OCI-LY7 (cell line): ENCODE results near the gene TMCC1. TPM values are rescaled to one million over a fixed set of nuclear protein-coding genes. Genes with fewer than 3 reads are reported as not detected.

Experiments used
- BruUV-seq: library from RNA; stranded (reverse); fragments of 400-500 nt; replicated peaks from 2 replicates; lab custom pipeline; 2021; lab: Mats Ljungman, UMichigan
- CTCF ChIA-PET: fragments of 300-600 bp; sonication (Branson Sonifier 250); formaldehyde crosslinking; loops from one replicate; lab custom pipeline; 2022; ENCODE audit warnings: antibody characterized with exemption; ENCODE audit not compliant: unreplicated experiment; lab: Charles Lee
- POLR2A ChIA-PET: fragments of 300-600 bp; sonication (Branson Sonifier 250); formaldehyde crosslinking; loops from one replicate; lab custom pipeline; 2022; ENCODE audit warnings: antibody characterized with exemption; lab: Charles Lee
- DNase-seq: peaks from one replicate; pipeline ENCODE4 v3.0.0-alpha.2; 2015; ENCODE audit warnings: low spot score
- H2AFZ ChIP-seq: fragments of 200-600 bp; sonication (generic), shearing (Covaris generic); 2 replicates; pipeline ENCODE4 v1.6.1; 2014; ENCODE audit warnings: mild to moderate bottlenecking, antibody characterized with exemption, low read length, moderate library complexity
- H3K27ac ChIP-seq: fragments of 200-600 bp; sonication (generic); 2 replicates; pipeline ENCODE4 v1.5.1; 2014; ENCODE audit warnings: mixed run types, low read depth, mild to moderate bottlenecking, moderate library complexity, low read length, inconsistent platforms; ENCODE audit not compliant: poor library complexity, severe bottlenecking
- H3K36me3 ChIP-seq: fragments of 200-600 bp; sonication (generic); 2 replicates; pipeline ENCODE4 v1.6.1; 2014; ENCODE audit warnings: mild to moderate bottlenecking, antibody characterized with exemption, low read length, moderate library complexity, mixed read lengths; ENCODE audit not compliant: insufficient read depth
- H3K4me1 ChIP-seq: fragments of 200-600 bp; sonication (generic); 2 replicates; pipeline ENCODE4 v1.5.1; 2014; ENCODE audit warnings: mild to moderate bottlenecking, low read length; ENCODE audit not compliant: insufficient read depth, poor library complexity, severe bottlenecking
- H3K4me2 ChIP-seq: fragments of 200-600 bp; sonication (generic); 2 replicates; pipeline ENCODE4 v1.6.1; 2014; ENCODE audit warnings: mild to moderate bottlenecking, low read length
- H3K4me3 ChIP-seq: fragments of 200-600 bp; sonication (generic); 2 replicates; pipeline ENCODE4 v1.5.1; 2014; ENCODE audit warnings: mild to moderate bottlenecking, low read depth, low read length; ENCODE audit not compliant: poor library complexity, severe bottlenecking
- H3K79me2 ChIP-seq: fragments of 200-600 bp; sonication (generic); 2 replicates; pipeline ENCODE4 v1.6.1; 2016; ENCODE audit warnings: low read depth, mild to moderate bottlenecking, low read length, moderate library complexity, mixed read lengths; ENCODE audit not compliant: insufficient read depth
- H3K9me2 ChIP-seq: fragments of 200-600 bp; sonication (generic); 2 replicates; pipeline ENCODE4 v1.6.1; 2016; ENCODE audit warnings: mild to moderate bottlenecking, low read length, mixed read lengths; ENCODE audit not compliant: insufficient read depth
- H3K9me3 ChIP-seq: fragments of 200-600 bp; sonication (generic); 2 replicates; pipeline ENCODE4 v1.6.1; 2014; ENCODE audit warnings: mild to moderate bottlenecking, mixed run types, low read length, mixed read lengths
- H4K20me1 ChIP-seq: fragments of 200-600 bp; sonication (generic); 2 replicates; pipeline ENCODE4 v1.6.1; 2014; ENCODE audit warnings: mild to moderate bottlenecking, antibody characterized with exemption, low read length, moderate library complexity, mixed read lengths; ENCODE audit not compliant: insufficient read depth
- CTCF ChIP-seq: fragments of 200-600 bp; sonication (generic); conservative IDR thresholded peaks from 2 replicates; pipeline ENCODE4 v1.5.1; 2014; ENCODE audit warnings: mild to moderate bottlenecking, antibody characterized with exemption, low read length, moderate library complexity, mixed read lengths
- EZH2phosphoT487 ChIP-seq: fragments of 200-600 bp; sonication (generic); IDR thresholded peaks from 2 replicates; pipeline ENCODE4 v1.6.1; 2018; ENCODE audit warnings: low read depth, borderline replicate concordance, mild to moderate bottlenecking, mixed run types, antibody characterized with exemption, low read length, moderate library complexity, mixed read lengths
- intact Hi-C: fragments of 100-400 bp; cut with micrococcal nuclease; formaldehyde crosslinking; loops from one replicate; pipeline ENCODE4 v1.10.0; 2022; ENCODE audit not compliant: unreplicated experiment
- total RNA-seq, 2 experiments: library from RNA; depleted of rRNA in 1 of 2; stranded (reverse); fragments of >200 nt in 1 of 2; shearing (Covaris generic) in 1 of 2; gene quantifications; 2 replicates each; pipeline ENCODE4 v1.2.3, GENCODE V29; 2014 to 2022

TMCC1 gene
- total RNA-seq, 2 experiments from 2014 or later, result 31.7 to 38.8 TPM

- no peak for TF ChIP-seq EZH2phosphoT487
- peak; percentile 84 for TF ChIP-seq CTCF
- peak; percentile 68 for DNase-seq
- POLR2A ChIA-PET, result interaction anchor here (0.6 to 1.0 kb wide), 5 partner anchors 12 to 383 kb away, joined by 3 read pairs; no protein-coding TSS in a partner anchor
- no peak overlapping the region for H3K4me3 ChIP-seq
- no peaks in the 10 kb centered on the region for H3K4me1 ChIP-seq
- H3K36me3 ChIP-seq, result no peaks in the 10 kb centered on the region
- no peak overlapping the region for H3K4me2 ChIP-seq
- CTCF ChIA-PET, result interaction anchor here (0.7 to 1.6 kb wide), 3 partner anchors 155 to 251 kb away, joined by 3 to 4 read pairs (median 3); no protein-coding TSS in a partner anchor
- intact Hi-C loops, result loop anchor here (1.0 kb wide), 2 partner anchors 61 to 156 kb away; no protein-coding TSS in a partner anchor
- no peak overlapping the region for H3K27ac ChIP-seq
- H3K9me2 ChIP-seq, result no peaks in the 10 kb centered on the region
- BruUV-seq, result no TSS peak
- H4K20me1 ChIP-seq, result no peaks in the 10 kb centered on the region
- no peak overlapping the region for H2AFZ ChIP-seq
- no peaks in the 10 kb centered on the region for H3K79me2 ChIP-seq
- H3K9me3 ChIP-seq, result no peaks in the 10 kb centered on the region
Measured at GRCh38 chr3:129942296-129942695, 48.8 kb upstream of the TMCC1 start.

GRCh38 chr3:129940086-129940485 lies 46.6 kb upstream of the TMCC1 start:
- CTCF ChIA-PET, result no interaction called here
- POLR2A ChIA-PET, result interaction anchor here (0.9 kb wide), 1 partner anchor 24 kb away, joined by 3 read pairs; no protein-coding TSS in a partner anchor

More at GRCh38 chr3:129940086-129940485, 46.6 kb upstream of the TMCC1 start:
- no peak overlapping the region for H3K4me3 ChIP-seq
- TF ChIP-seq CTCF (no peak), EZH2phosphoT487 (no peak)
- intact Hi-C loops, result no loop called here
- H3K9me2 ChIP-seq, result no peaks in the 10 kb centered on the region
- no peaks in the 10 kb centered on the region for H3K4me1 ChIP-seq
- no TSS peak for BruUV-seq
- H3K36me3 ChIP-seq, result no peaks in the 10 kb centered on the region
- no peak overlapping the region for H3K27ac ChIP-seq
- H3K79me2 ChIP-seq, result no peaks in the 10 kb centered on the region
- H2AFZ ChIP-seq, result no peak overlapping the region
- no peaks in the 10 kb centered on the region for H3K9me3 ChIP-seq
- H4K20me1 ChIP-seq, result no peaks in the 10 kb centered on the region
- no peak overlapping the region for H3K4me2 ChIP-seq
- no peak for DNase-seq
